ENCODE results near the gene GPX2.
"Not testable (repeated sequence)": the region's sequence is repeated elsewhere in the genome, so short reads cannot be mapped to it uniquely, and the experiment has no call there.

The GPX2 gene

DNA sequence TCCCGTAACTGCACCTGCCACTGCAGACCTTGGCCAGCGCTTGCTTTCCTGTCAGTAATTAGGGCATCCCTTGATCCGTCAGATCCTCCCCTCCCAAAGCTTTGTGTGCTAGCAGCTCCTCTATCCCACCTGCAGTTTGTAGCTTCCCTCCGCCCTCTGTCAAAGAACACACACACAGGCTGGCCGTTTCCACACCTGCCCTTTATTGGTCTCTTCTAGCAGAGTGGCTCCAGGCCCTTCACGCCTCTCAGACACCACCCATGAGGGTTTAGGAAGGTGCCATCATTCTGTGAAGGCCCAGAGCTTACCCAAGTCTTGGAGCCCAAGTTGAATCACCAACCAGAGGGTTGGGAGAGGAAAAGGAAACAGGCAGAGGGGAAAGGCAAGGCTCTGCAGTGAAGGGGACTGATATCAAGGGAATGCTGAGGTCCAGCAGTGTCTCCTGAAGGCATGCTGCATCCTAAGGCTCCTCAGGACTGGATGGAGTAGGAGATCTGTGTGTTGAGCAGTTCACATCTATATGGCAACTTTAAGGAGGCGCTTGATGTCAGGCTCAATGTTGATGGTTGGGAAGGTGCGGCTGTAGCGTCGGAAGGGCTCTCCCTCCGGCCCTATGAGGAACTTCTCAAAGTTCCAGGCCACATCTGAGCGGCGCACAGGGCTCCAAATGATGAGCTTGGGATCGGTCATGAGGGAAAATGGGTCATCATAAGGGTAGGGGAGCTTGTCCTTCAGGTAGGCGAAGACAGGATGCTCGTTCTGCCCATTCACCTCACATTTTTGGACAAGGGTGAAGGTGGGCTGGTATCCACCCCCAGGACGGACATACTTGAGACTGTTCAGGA, 3.4 kb downstream of the GPX2 start:
- no peak for DNase-seq

- DNase-seq: no peak
Measured at GRCh38 chr14:64937821-64938193, 4.7 kb downstream of the GPX2 start.

DNA sequence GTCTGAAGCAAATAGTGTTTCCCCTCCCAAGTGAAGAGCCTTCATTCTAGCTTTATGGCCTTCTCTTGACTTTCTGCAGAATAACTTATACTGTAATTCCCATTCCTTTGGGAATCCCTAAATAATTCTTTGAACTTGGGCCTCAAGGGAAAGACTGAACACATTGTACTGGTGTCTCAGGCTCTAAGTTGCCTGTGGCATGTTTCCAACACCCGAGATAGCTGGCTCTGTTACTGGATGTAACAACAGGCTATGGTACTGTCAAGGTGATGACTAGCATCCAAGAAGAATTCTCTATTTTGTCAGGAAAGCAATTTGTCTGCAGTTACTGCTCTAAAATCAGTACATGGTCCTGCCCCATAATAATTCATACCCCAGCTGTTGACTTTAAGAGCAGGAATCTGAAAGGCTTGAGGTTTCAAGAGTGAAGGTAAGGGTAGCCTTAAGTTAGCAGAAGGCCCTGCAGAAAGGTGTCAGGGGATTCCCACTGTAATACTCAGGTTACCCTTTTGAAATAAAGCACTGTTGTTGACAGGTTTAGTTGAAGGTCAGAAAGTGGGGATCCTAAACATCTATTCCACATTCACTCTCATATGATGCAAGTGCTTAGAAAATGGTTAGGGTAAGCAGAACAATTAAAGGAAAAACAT, 5.2 kb downstream of the GPX2 start:
- no peak for DNase-seq

GRCh38 chr14:64935508-64935907, 7.0 kb downstream of the GPX2 start:
- no peak for DNase-seq

- DNase-seq: no peak
Measured at GRCh38 chr14:64934338-64934929, 8.1 kb downstream of the GPX2 start.

- no peak for DNase-seq
Measured at GRCh38 chr14:64932231-64932630, 10.3 kb downstream of the GPX2 start.

GRCh38 chr14:64931123-64931522, 11.4 kb downstream of the GPX2 start:
- DNase-seq: no peak

- no peak for DNase-seq
Measured at GRCh38 chr14:64930085-64930843, 12.3 kb downstream of the GPX2 start.

DNA sequence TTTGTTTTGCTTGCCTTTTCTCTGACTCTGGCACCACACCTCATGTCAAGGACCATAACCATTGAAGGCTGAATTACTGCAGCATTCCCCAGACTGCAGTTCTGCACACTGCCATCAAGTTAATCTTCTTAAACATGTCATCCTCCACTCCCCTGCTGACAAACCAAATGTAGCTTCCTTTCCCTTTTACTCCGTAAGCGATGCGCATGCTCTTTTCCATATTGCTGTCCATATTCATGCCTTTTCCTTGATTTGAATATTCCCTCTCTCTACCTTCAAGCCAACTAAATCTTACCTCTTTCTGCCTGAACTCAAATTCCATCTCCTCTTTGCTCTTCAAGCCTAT, 13.6 kb downstream of the GPX2 start:
- no peak for DNase-seq

DNA sequence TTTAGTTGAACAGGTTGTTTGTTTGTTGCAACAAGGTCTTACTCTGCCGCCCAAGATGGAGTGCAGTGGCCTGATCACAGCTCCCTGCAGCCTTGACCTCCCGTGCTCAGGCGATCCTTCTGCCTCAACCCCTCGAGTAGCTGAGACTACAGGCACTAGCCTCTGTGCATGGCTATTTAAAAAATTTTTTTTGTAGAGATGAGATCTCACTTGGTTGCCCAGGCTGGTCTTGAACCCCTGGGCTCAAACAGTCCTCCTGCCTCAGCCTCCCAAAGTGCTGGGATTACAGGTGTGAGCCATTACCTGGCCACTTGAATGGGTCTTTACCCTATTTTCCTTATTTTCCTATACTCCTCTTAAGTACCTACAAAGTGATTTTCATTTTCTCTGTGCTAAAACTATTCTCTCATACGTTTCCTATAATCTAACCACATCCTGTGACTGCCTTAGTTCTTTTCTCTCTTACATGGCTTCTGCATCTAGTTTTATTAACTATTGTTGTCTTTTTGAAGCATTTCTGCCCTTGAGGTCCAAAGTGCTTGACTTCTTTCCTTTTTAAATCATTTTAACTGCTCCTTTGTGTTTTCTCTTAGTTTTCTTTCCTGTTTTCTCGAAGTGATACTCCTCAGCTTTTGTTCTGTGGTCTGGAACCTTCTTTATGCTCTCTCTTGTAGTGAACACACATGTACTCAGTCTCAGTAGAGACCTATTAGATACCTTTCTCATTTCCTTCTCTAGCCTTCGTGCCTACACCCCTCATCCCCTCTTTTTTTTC, 14.1 kb downstream of the GPX2 start:
- DNase-seq: no peak

DNA sequence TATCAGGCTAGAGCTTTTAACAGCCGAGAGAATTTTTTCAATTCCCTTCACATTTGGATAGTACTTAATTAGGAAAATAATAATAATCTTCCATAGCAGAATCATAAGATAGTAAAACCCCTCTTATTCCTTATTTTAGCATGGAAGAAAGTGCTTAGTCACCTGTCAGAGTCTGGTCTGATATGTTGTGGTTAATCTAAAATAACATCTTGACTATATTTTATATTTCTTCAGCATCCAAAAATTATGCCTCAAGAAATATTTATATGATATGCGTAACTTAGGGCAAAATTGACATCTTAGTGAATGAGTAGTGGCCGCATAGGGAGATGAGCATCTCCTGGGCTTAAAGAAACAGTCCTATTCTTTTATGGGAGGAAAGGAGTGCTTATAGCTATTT, 15.5 kb downstream of the GPX2 start:
- DNase-seq: no peak

DNA sequence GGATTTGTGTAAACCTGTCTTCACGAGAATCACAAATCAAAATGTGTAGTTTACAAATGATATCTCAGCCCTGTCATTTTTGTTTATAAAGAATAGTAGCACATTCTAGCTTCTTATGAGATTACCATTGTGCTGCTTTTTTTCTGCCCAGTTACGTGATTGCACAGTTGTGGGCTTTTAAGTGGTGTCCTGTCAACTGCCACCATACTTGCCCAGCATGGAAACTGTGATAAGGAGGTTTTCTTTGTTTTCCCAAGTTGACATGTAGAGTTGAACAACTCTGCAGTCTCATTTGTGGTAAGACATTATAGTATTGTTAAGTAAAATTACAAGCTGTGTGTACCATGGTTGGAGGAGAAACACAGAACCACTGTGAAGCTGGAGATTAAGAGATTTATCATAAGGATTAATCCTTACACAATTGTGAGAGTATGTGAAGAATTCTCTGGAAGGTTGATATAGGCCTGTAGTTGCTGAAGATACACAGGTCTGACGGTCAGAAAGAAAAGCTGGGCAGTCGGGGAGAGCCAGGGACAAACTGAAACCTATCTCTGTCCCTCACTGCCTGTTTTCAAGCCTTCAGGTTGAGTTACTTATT, 16.0 kb downstream of the GPX2 start:
- DNase-seq: no peak

DNA sequence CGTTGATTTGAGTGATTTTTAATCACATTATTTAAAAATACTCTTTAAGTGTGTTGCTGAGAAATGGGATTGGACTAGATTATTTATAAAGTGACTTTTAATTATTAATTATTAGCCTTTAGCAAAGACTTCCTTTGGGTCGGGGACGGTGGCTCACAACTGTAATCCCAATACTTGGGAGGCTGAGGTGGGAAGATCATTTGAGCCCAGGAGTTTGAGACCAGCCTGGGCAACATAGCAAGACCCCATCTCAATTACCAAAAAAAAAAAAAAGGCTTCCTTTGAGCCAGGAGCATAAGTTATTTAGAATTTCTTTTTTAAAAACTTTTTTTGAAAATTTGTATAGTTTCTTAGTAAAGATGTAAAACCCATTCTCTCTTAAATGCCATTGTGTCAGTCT, 19.5 kb downstream of the GPX2 start:
- no peak for DNase-seq

DNA sequence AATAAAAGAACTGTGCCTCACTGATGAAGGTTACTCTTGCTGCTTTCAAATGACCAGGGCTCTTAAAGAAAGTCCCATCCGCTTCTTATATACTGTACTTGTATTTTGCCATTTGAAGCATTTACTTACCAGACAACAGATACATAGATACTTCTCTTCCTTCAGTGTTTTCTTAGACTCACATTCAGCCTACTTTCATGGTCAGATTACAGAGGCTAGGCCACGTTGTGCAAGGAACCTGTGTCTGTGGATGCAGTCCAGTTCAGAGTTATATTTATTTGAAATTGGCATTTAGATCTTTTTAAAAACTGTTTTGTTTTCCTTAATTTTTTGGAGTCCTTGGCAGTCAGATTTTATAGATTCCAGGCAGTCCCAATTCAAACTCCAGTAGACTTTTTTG, 22.1 kb downstream of the GPX2 start:
- no peak for DNase-seq

DNA sequence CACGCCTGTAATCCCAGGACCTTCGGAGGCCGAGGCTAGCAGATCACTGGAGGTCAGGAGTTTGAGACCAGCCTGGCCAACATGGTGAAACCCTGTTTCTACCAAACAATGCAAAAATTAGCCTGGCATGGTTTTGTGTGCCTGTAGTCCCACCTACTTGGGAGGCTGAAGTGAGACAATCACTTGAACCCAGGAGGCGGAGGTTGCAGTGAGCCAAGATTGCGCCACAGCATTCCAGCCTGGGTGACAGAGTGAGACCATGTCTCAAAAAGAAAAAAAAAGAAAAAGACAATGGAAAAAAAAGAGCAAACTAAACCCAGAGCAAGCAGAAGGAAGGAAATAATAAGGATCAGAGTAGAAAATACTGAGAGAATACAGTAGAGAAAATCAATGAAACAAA, 22.9 kb downstream of the GPX2 start:
- DNase-seq: no peak

- no peak for DNase-seq
Measured at GRCh38 chr14:64919215-64919614, 23.3 kb downstream of the GPX2 start.

GRCh38 chr14:64918216-64918615, 24.3 kb downstream of the GPX2 start:
- DNase-seq: no peak

DNA sequence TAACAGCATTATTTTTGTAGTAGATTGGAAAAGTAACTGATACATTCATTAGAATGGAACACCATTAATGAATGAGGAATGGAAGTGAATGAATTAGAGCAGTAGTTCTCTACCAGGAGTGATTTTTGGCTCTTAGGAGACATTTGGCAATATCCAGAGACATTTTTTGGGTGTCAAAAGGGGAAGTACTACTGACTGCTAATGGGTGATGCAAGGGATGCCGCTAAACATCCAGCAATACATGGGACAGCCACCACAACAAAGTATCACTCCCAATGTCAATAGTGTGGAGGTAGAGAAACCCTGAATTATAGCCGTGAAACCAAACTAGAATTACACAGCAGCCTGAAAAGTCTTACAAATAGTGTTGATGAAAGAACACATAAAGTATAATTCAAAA, 26.7 kb downstream of the GPX2 start:
- DNase-seq: no peak

DNA sequence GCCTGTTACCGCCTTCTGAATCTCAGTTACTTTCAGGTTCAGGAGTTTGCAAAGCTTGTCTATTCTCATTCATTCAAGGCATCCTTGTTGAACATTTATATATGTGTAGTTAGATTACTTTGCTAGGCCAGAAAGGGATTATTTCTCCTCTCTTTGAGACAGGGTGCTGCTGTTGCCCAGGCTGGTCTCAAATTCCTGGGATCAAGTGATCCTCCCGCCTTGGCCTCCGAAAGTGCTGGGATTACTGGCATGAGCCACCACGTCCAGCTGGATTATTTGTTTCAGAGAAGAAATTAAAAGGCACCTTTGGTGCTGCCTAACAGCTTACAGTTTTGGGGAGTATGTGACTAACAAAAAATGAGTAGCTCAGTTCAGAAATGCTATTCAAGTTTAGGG, 27.5 kb downstream of the GPX2 start:
- DNase-seq: no peak

- peak; percentile 98 for DNase-seq
Measured at GRCh38 chr14:64914237-64915028, 28.1 kb downstream of the GPX2 start, which contains the start of gene CHURC1. Gene CHURC1 (plus strand): TSS chr14:64914455. CDS start chr14:64914496, 41 bp downstream.

DNA sequence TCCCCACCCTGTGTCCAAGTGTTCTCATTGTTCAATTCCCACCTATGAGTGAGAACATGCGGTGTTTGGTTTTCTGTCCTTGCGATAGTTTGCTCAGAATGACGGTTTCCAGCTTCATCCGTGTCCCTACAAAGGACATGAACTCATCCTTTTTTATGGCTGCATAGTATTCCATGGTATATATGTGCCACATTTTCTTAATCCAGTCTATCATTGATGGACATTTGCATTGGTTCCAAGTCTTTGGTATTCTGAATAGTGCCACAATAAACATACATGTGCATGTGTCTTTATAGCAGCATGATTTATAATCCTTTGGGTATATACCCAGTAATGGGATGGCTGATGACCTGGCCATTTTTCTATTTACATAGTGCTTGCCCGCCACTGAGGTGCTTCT, 29.1 kb downstream of the GPX2 start:
- not testable (repeated sequence) for DNase-seq

Measured in NCI-H1694 treated with DMSO at 0.1 percent for 48 hours (cell line).